SU-DHL-6 (cell line): Measurements from ENCODE around the gene MMP24.

ENCODE experiments used
- H2AFZ ChIP-seq: fragments of 200-600 bp; sonication (generic); 2 replicates; pipeline ENCODE4 v1.6.1; 2014; ENCODE audit warnings: low read depth, mild to moderate bottlenecking, moderate library complexity, mixed read lengths, antibody characterized with exemption, low read length; ENCODE audit not compliant: severe bottlenecking
- H3F3A ChIP-seq: fragments of 200-600 bp; shearing (Covaris generic); 2 replicates; pipeline ENCODE4 v1.6.0; 2016; ENCODE audit warnings: antibody characterized with exemption, mild to moderate bottlenecking; ENCODE audit not compliant: insufficient read depth
- H3K27ac ChIP-seq: fragments of 200-600 bp; sonication (generic); 2 replicates; pipeline ENCODE4 v1.5.1; 2016; ENCODE audit warnings: low read depth, mild to moderate bottlenecking, low read length, moderate library complexity, mixed read lengths
- H3K27me3 ChIP-seq: fragments of 200-600 bp; sonication (generic), shearing (Covaris generic); 2 replicates; pipeline ENCODE4 v1.6.0; 2014; ENCODE audit warnings: mild to moderate bottlenecking, low read length
- H3K36me3 ChIP-seq: fragments of 200-600 bp; sonication (generic); 2 replicates; pipeline ENCODE4 v1.6.1; 2014; ENCODE audit warnings: mild to moderate bottlenecking, low read length, mixed read lengths
- H3K4me2 ChIP-seq: fragments of 300-600, 200-600 bp; shearing (Covaris generic), sonication (generic); 2 replicates; pipeline ENCODE4 v1.6.0; 2014; ENCODE audit warnings: low read length, low read depth, mild to moderate bottlenecking; ENCODE audit not compliant: poor library complexity, severe bottlenecking
- H3K4me3 ChIP-seq: fragments of 200-600 bp; sonication (generic); 2 replicates; pipeline ENCODE4 v1.5.1; 2014; ENCODE audit warnings: antibody characterized with exemption, low read length, mild to moderate bottlenecking, mixed read lengths; ENCODE audit not compliant: insufficient read depth, poor library complexity, severe bottlenecking
- H3K79me2 ChIP-seq: fragments of 200-600 bp; sonication (generic); 2 replicates; pipeline ENCODE4 v1.6.1; 2014; ENCODE audit warnings: mild to moderate bottlenecking, low read length, moderate library complexity; ENCODE audit not compliant: insufficient read depth
- H3K9ac ChIP-seq: fragments of 200-600 bp; sonication (generic); 2 replicates; pipeline ENCODE4 v1.7.0; 2014; ENCODE audit warnings: mild to moderate bottlenecking, low read length
- H3K9me2 ChIP-seq: fragments of 200-600 bp; sonication (generic); replicated peaks from 2 replicates; pipeline ENCODE4 v1.6.1; 2014; ENCODE audit warnings: low read length; ENCODE audit not compliant: insufficient read depth
- H3K9me3 ChIP-seq: fragments of 200-600 bp; sonication (generic); 2 replicates; pipeline ENCODE4 v1.6.1; 2014; ENCODE audit warnings: low read length, mixed read lengths; ENCODE audit not compliant: insufficient read depth
- H4K20me1 ChIP-seq: fragments of 200-600 bp; sonication (generic); 2 replicates; pipeline ENCODE4 v1.6.1; 2014; ENCODE audit warnings: low read depth, mild to moderate bottlenecking, antibody characterized with exemption, low read length, moderate library complexity, mixed read lengths
- EZH2phosphoT487 ChIP-seq: fragments of 200-600 bp; sonication (generic), shearing (Covaris generic); conservative IDR thresholded peaks from 2 replicates; pipeline ENCODE4 v1.6.1; 2018; ENCODE audit warnings: mild to moderate bottlenecking, antibody characterized with exemption, low read length, moderate library complexity, mixed read lengths
- TF ChIP-seq, protein P1 (sequence below): fragments of 200-600 bp; sonication (generic); IDR thresholded peaks from one replicate; pipeline ENCODE4 v1.5.1; 2017; ENCODE audit warnings: antibody characterized with exemption, mild to moderate bottlenecking, low read length, moderate library complexity; ENCODE audit not compliant: insufficient read depth, poor library complexity, severe bottlenecking

The MMP24 gene

DNA sequence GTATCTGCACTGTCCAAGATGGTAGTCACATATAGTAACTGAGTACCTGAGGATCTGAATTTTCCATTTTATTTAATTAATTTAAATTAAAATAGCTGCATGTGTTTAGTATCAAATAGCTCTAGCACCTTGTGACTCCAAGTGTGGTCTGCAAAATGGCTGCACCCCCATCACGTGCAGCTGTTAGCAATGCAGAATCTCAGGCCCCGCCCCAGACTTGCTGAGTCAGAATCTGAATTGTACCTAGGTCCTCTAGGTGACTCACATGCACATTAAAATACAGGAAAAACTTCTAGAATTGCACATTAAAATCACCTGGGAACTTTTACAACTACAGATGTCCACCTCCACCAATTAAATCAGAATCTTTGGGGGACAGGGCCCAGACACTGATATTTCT, 84.9 kb downstream of the MMP24 start:
- Histone ChIP-seq H3K36me3 (no peaks in the 10 kb centered on the region), H3K9me2 (no peaks in the 10 kb centered on the region), H3K27me3 (no peaks in the 10 kb centered on the region), H3K9me3 (no peaks in the 10 kb centered on the region), H3K4me3 (no peak overlapping the region), H2AFZ (no peak overlapping the region), H3K9ac (no peak overlapping the region), H4K20me1 (no peaks in the 10 kb centered on the region), H3K4me2 (no peak overlapping the region), H3F3A (no peaks in the 10 kb centered on the region), H3K79me2 (no peaks in the 10 kb centered on the region), H3K27ac (no peak overlapping the region)
- TF ChIP-seq EZH2phosphoT487: no peak
- TF ChIP-seq, protein P1, sequence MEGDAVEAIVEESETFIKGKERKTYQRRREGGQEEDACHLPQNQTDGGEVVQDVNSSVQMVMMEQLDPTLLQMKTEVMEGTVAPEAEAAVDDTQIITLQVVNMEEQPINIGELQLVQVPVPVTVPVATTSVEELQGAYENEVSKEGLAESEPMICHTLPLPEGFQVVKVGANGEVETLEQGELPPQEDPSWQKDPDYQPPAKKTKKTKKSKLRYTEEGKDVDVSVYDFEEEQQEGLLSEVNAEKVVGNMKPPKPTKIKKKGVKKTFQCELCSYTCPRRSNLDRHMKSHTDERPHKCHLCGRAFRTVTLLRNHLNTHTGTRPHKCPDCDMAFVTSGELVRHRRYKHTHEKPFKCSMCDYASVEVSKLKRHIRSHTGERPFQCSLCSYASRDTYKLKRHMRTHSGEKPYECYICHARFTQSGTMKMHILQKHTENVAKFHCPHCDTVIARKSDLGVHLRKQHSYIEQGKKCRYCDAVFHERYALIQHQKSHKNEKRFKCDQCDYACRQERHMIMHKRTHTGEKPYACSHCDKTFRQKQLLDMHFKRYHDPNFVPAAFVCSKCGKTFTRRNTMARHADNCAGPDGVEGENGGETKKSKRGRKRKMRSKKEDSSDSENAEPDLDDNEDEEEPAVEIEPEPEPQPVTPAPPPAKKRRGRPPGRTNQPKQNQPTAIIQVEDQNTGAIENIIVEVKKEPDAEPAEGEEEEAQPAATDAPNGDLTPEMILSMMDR: no peak

DNA sequence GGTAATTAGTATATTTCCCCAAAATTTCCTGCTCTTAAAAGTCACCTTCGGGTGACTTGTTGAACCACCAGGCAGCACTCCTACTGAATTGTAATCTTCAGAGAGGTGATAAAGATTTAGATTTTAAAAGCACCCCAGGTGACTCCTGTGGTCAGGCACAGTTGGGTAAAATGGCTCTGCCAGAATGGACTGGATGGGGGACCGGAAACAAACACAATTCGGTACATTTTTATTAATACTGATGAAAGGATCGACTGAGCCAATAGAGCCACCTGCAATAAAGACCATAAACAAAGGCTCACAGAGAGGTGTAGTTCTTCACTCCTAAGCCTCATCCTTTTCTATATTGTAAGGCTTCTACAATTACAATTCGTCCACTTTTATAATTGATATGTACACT, 85.3 kb downstream of the MMP24 start:
- H3K4me3 ChIP-seq: no peak overlapping the region
- H3K9me2 ChIP-seq: no peaks in the 10 kb centered on the region
- no peak overlapping the region for H3K9ac ChIP-seq
- no peaks in the 10 kb centered on the region for H3F3A ChIP-seq
- H3K27me3 ChIP-seq: no peaks in the 10 kb centered on the region
- H3K9me3 ChIP-seq: no peaks in the 10 kb centered on the region
- no peak for TF ChIP-seq EZH2phosphoT487
- TF ChIP-seq, protein P1: no peak
- H3K36me3 ChIP-seq: no peaks in the 10 kb centered on the region
- no peak overlapping the region for H2AFZ ChIP-seq
- H3K79me2 ChIP-seq: no peaks in the 10 kb centered on the region
- no peak overlapping the region for H3K4me2 ChIP-seq
- no peaks in the 10 kb centered on the region for H4K20me1 ChIP-seq
- no peak overlapping the region for H3K27ac ChIP-seq

DNA sequence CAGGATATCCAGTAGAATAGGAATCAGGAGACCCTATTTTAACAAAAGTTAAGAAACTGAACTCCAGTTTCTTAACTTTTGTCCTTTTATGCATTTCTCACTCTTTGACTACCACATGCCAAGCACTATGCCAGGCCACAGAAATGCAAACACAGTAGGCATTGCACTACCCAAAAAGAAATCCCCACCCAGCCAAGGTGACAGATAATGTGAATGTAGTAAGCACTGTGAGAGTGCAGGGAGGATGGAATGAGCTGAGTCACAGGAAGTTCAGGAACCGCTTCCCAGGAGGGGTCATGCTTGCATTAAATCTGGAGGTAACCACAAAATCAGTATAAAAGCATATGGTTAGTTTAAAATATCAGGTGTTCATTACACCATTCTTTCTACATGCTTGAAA, 85.8 kb downstream of the MMP24 start:
- no peak overlapping the region for H3K9ac ChIP-seq
- H3K4me3 ChIP-seq: no peak overlapping the region
- no peak overlapping the region for H3K27ac ChIP-seq
- no peak for TF ChIP-seq EZH2phosphoT487
- TF ChIP-seq, protein P1: no peak
- no peak overlapping the region for H3K4me2 ChIP-seq
- no peaks in the 10 kb centered on the region for H3K79me2 ChIP-seq
- no peak overlapping the region for H2AFZ ChIP-seq
- H3K9me2 ChIP-seq: no peaks in the 10 kb centered on the region
- H3K27me3 ChIP-seq: no peaks in the 10 kb centered on the region
- no peaks in the 10 kb centered on the region for H3F3A ChIP-seq
- H4K20me1 ChIP-seq: no peaks in the 10 kb centered on the region
- no peaks in the 10 kb centered on the region for H3K9me3 ChIP-seq
- H3K36me3 ChIP-seq: no peaks in the 10 kb centered on the region
